OCI-LY7 (cell line): ENCODE data around the gene SACS.

ENCODE experiments used
- EZH2phosphoT487 ChIP-seq: fragments of 200-600 bp; sonication (generic); IDR thresholded peaks from 2 replicates; pipeline ENCODE4 v1.6.1; 2018; ENCODE audit warnings: low read depth, borderline replicate concordance, mild to moderate bottlenecking, mixed run types, antibody characterized with exemption, low read length, moderate library complexity, mixed read lengths
- TF ChIP-seq, protein P1 (sequence below): fragments of 200-600 bp; sonication (generic); conservative IDR thresholded peaks from 2 replicates; pipeline ENCODE4 v1.5.1; 2014; ENCODE audit warnings: mild to moderate bottlenecking, antibody characterized with exemption, low read length, moderate library complexity, mixed read lengths

- TF ChIP-seq, protein P1, sequence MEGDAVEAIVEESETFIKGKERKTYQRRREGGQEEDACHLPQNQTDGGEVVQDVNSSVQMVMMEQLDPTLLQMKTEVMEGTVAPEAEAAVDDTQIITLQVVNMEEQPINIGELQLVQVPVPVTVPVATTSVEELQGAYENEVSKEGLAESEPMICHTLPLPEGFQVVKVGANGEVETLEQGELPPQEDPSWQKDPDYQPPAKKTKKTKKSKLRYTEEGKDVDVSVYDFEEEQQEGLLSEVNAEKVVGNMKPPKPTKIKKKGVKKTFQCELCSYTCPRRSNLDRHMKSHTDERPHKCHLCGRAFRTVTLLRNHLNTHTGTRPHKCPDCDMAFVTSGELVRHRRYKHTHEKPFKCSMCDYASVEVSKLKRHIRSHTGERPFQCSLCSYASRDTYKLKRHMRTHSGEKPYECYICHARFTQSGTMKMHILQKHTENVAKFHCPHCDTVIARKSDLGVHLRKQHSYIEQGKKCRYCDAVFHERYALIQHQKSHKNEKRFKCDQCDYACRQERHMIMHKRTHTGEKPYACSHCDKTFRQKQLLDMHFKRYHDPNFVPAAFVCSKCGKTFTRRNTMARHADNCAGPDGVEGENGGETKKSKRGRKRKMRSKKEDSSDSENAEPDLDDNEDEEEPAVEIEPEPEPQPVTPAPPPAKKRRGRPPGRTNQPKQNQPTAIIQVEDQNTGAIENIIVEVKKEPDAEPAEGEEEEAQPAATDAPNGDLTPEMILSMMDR: no peak
- no peak for TF ChIP-seq EZH2phosphoT487
These were observed 28.0 kb upstream of the SACS start for GRCh38 chr13:23461544-23461943.
